ENCODE results near the gene SNRPA1.
A peak's percentile ranks its signal among the peaks of the same experiment; 100 is the strongest.
"Not testable (repeated sequence)": the region's sequence is repeated elsewhere in the genome, so short reads cannot be mapped to it uniquely, and the experiment has no call there.

The SNRPA1 gene

DNA sequence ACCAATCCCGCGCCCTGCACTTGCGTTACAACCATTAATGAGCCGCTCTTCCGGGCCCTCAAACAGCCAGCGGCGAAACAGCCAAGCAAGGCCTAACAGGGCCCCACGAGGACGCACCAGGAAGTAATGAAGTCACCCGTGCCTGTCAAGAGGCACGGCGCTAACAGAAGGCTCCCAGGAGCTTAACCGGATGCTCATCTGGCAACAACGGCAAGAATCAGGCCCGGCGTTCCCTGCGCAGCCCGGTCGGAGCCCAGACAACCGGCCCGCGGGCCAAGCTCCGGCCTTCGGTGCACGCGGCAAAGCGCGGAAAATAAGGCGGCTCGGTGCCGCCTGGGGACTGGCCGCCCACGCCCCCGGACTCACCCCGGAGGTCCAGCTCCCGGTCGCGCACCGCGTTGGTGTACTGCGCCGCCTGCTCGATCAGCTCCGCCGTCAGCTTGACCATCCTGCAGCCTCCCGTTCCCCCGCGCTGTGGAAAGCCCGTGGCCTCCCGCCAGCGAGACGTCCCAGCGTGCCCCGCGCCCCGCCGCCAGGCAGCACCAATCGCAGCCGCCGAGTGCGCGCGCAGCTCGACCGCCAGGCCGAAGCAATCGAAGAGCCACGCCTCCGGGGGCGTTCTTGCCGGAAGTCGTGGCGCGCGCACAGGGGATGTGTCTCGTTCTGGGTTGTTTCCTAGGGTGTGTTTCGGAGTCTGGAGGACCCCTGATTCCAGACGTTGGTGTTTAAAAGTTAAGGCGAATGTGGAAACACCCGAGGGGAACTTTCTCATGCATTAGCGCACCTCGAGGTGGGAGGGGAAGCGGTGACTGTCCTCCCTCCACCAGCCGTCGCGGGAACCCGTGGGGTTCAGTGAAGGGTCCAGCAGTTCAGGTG, at the start of gene SNRPA1:
SNRPA1 (minus strand) TSS at position 518 of the 876 bp plus-strand sequence; CDS start at position 448, 70 bp downstream.
- peak; percentile 99 for DNase-seq (ENCODE audit: low spot score)

DNA sequence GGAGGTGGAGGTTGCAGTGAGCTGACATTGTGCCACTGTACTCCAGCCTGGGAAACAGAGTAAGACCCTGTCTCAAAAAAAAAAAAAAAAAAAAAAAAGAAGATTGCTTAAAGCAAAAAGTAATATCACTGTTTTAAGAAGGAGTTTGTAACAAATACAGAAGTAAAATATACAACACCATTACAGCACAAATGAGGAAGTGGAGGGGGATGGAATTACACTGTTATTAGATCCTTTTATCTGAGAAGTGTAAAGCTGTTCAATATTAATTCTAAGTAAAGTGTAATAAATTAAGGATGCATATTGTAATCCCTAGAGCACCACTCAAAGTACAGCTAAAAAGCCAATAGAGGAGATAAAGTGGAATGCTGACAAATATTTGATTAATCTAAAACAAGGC, 47.0 kb upstream of the SNRPA1 start:
- DNase-seq (ENCODE audit: low spot score), result no peak

DNA sequence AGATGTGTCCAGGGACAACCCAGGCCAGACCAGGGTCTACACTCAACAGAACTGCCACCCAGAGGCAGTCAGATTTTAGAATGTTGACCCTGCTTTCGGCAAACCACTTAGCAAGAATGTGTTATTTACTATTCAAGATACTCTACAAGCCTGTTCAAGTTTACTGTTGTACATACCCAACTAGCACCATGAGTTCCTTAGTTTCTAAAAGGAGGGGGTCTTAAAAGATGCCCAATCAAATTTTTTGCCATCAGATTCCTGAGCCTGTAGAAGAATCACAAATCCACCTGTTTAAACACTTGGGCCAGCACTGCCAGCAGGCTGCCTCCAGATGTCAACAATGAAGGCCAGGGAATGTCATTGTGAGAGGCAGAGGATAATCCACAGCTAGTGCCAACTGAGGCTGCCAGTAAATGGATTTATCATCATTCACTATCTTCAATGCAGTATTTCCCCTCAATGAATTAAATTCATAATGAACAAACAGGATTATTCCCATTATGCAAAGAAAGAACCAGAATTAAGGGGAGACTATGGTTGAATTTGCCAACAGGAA, 43.5 kb upstream of the SNRPA1 start:
- DNase-seq (ENCODE audit: low spot score), result no peak

DNA sequence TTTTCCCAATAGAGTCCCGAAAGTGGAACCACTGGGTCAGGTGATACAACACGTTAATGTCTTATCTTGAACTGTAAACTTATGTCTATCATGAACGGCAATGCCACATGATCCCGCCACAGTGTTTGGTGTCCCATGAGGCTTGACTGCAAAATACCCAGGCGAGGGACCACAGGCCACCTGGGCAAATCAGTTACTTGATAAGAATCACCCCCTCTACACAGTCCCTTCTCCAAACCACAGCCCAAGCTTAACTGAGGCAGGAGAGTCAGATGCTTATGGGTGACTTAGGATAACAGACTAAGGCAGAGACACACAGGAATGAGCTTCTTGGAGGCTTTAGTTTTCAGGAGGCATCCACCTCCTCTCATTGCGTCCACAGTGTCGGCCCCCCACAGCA, 42.9 kb upstream of the SNRPA1 start:
- DNase-seq (ENCODE audit: low spot score), result no peak

DNA sequence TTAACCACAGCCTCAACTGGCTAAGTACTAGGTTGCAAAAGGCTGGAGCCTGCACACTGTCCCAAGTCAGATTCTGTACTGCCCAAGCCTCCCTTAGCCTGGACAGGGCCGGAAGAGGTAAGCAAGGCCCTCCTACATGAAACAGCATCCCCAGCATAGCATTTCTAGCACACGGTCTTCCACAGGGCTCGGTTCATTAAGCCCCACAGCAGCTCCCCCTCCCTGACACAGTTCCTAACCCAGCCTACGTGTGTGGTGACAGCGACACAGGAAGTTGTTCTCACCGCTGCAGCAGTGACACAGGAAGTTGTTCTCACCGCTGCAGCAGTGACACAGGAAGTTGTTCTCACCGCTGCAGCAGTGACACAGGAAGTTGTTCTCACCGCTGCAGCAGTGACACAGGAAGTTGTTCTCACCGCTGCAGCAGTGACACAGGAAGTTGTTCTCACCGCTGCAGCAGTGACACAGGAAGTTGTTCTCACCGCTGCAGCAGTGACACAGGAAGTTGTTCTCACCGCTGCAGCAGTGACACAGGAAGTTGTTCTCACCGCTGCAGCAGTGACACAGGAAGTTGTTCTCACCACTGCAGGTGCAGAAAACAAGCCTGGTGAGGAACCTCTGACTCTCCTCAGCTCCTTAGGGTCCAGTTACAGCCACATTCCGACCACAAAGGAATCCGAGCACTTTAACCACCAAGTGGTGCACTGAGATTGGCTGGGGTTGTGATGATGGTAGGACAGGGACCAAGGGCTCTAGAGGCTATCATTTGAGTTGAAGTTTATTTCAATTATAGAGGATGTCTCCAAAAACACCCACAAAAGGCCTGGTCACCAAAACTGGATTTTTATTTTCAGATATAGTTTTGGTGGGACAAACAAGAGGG, 39.1 kb upstream of the SNRPA1 start:
- DNase-seq (ENCODE audit: low spot score), result not testable (repeated sequence)

DNA sequence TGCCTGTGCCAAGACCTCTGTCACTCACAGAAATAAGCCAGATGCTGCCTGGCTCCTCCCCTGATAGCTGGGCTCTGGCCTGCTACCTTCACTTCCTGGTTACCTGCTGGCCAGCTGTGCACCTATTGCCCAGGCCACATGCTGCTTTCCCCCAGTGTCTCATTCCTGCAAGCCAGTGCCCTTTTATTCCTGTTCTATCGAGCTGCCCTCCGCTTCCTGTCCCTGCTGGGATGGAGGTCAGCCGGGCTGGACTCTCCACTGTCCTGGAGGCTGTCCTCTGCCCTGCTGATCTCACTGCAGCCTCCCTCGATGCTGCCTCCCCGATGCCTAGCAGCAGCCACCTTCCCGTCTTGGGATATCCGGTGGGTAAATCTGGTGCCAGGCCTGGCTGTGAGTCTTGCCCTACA, 37.0 kb upstream of the SNRPA1 start:
- no peak for DNase-seq (ENCODE audit: low spot score)

DNA sequence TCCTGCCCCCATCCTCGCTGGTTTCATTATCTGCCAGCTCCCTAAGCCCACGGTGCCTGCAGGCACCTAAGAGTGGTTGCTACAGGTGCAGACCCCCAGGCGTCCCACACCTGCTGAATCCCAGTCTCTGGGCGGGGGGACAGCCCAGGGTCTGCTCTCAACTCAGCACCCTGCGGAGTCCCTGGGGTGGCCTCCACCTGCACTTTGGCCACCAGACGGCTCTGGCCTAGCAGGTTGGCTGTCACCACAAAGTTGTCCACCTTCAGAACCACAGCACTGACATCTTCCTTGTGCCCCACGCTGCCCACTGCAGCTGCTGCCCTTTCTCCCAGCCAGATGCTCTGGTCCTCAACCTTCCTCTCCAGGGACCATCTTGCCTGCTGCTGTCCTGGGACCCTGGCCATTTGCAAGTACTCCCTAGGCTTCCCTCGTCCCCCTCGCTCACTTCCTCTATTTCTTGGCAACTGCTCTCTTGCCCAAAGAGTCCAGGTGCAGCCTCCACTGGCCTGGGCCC, 34.9 kb upstream of the SNRPA1 start:
- DNase-seq (ENCODE audit: low spot score), result no peak

DNA sequence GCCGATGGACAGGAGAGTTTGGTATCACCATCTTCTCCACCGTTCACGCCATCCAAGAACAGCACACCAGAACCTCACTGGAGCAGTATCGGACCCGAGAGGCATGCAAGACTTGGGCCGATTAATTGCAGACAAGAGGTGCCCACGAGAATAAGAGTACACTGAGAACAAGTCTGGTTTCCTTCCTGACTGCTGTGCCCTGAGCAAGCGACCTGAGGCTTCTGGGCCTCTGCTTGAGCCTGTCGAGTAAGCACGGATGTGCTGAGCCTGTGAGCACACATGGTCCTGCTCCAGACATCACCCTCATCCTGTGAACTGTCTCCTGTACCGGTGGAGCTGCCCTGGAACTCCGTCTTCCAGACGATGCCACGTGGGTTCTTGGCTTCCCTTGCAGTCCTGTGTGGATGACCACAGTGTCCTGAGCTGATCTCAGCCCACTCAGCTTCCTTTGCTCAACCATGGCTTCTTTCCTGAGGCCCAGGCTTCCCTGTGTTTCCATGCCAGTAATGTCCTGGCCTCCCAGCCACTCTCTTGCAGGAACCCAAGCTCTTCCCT, 34.3 kb upstream of the SNRPA1 start:
- no peak for DNase-seq (ENCODE audit: low spot score)

DNA sequence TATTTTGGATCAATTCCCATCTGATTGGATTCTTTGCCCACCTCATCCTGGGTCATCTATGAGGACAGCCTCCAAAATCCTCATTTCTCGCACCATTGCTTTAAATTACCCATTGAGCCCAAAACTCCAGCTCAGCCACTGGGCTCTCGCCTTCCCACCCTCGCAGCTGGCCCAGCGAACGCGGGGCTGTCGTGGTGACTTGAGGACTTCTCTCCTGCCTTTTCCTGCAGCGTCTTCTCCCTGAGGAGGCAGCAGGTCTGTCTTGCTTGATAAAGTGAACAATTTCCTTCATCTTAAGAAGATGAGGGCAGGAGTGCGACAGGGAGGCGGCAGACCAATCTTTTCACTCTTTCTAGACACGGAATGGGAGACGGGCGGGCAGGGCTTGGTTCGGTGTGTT, 33.0 kb upstream of the SNRPA1 start:
- DNase-seq (ENCODE audit: low spot score), result no peak

DNA sequence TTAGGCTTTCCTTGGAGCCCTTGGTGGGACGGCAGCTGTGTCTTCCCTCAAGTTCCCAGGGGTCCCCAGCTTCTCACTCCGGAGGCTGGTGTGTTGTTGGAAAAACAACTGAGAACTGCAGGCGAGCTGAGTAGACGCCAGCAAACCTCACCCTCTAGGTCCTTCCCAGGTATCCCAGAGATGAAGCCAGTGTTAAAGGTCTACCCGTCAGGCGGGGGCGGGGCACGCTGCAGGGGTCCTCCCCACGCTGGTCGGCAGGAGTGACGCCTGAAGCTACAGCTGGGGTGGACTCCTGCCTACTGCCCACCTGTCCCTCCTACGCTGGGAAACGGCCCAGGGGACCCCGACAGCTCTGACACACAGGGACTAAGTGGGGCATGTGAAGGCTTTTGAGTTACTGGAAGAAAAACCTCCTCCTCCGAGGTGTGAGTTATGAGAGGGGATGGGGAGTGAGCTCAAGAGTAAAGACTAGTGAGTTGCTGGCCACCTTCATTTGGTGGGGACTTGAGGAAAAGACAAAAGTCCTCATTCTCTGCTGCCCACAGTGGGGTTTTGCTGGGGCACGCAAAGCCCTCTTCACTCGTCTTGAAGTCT, 32.2 kb upstream of the SNRPA1 start:
- no peak for DNase-seq (ENCODE audit: low spot score)

DNA sequence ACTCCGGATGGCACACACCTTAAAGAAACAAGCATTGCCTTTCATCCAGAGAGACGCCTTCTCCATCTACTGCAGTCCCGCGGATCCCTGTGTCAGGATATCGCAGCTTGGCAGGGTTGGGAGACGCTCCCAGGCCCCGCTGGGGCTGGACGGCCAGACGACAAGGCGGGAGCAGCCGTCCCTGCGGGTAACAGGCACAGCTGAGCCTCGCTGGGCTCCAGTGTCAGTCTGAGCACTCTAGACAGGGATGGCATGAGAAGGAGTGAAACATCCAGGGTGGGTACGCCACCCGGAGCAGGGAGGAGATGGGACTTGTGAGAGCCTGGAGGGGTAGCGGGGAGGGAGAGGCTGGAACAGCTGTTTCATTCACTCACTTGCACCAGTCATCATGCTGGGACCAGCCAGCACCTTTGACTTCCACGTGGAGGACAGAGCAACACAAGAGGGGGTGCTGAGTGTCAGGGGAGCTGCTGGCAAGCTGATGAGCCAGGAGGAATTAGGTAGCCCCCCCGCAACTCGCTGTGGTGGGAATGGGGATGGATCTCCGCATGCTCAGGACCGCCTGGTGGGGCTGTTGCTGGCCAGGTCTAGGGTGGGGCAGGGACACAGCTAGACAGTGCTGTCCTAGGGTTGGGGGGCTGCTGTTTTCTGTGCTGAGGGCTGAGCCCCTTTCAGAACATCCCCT, 31.6 kb upstream of the SNRPA1 start:
- DNase-seq (ENCODE audit: low spot score), result no peak

DNA sequence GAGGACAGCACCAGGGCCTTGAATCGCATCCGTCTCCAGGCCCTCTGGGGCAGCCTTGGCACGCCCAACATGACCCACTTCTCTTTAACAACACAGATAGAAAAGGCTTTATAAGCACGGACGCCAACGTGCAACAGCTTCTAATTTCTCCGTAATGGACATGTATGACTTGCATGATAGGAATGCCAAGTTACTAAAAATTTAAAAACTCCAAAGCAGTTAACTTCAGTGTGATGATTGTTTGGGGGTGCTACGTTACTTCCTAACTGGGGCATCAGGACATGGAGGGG, 30.9 kb upstream of the SNRPA1 start:
- DNase-seq (ENCODE audit: low spot score), result no peak

DNA sequence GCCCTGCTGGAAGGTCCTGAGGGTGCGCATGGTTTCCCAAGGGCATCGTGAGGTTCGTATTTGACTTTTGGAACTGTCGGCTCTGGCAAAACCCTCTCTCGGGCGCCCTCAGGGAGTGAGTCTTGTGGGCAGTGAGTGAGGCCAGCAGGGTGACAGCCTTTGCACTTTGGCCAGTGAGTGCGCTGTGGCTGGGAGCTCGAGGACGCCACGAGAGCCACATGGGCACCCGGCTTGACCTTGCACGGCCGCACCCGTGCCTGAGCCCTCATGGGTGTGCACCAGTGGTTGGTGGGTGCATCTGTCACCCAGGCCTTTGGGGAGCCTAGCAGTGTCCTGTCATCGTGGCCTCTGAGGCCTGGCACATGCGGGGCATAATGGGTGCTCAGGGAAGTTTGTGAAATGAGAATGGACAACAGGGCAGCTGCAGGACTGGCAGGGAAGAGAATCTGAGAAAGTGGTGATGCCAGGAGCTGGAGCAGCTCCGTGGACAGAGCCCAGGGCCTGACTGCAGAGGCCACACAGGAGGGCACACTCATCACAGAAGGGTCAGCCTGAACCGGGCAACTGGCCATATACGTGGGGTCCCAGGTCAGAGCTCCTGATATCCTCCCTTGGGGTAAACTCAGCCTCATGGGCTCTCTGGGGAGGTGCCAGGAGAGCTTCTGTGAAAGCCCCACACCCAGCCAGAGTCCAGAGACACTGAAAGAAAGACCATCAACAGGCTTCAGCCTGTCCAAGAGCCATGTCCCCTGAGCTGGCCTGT, 30.4 kb upstream of the SNRPA1 start:
- no peak for DNase-seq (ENCODE audit: low spot score)

DNA sequence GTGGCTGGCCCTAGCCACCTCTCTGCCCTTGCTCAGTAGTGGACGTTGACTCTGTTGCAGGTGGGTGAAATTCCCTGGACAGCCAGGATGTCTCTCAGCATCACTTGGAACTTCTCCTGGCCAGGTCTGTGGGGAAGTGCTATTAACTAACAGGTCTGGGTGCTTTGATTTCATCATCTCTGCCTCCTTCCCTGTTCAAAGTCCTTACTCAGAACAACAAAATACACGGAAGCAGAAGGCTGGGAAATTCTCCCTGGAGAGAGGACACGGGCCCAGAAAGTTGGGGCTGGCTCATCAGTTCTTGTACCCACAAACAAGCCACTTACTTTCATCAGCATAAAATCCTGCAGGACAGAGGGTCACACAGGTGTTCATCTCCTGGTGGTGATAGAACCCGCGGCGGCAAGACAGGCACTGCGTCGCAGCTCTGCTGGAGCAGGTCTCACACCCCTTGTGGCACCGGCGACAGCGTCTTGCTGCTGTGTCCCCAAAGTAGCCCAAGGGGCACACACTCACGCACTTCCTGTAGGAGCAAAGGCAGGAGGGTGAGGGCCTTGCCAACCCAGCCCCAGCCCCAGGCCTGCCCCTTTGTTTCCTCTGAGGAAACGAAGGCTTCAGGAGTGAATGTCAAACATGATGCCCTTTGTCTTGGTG, 29.6 kb upstream of the SNRPA1 start:
- DNase-seq (ENCODE audit: low spot score), result no peak

DNA sequence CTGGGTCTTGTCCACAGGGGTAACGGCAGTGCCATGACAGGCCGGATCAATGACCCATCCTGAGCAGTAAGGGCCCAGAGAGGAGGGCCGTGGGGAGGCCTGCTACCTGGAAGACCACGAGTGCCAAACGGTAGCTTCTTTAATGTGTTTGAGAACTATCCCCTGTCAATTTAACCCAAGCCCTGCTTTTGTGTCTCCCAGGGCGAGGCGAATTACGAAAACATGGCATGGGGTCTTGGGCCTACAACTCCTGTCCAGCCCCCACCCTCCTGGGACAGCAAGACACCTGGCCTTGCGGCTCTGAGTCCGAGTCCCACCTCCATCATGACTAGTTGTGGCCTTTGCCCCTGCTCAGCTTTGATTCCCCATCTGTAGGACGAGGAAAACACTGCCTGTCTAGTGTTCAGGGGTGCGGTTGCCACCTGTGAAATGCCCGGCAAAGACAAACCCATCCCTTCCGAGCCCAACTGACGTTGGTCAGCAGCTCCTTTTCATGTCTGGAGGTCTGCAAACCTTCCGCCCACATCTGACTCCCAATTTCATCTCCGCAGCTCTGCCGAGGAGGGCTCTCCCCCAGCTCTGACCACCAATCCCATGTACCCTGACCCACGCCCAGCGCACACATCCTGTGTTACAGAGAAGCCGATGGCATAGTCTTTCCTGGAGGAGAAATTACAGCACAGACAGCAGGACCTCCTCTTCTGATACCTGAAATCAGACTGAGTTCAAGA, 28.9 kb upstream of the SNRPA1 start:
- DNase-seq (ENCODE audit: low spot score), result no peak

DNA sequence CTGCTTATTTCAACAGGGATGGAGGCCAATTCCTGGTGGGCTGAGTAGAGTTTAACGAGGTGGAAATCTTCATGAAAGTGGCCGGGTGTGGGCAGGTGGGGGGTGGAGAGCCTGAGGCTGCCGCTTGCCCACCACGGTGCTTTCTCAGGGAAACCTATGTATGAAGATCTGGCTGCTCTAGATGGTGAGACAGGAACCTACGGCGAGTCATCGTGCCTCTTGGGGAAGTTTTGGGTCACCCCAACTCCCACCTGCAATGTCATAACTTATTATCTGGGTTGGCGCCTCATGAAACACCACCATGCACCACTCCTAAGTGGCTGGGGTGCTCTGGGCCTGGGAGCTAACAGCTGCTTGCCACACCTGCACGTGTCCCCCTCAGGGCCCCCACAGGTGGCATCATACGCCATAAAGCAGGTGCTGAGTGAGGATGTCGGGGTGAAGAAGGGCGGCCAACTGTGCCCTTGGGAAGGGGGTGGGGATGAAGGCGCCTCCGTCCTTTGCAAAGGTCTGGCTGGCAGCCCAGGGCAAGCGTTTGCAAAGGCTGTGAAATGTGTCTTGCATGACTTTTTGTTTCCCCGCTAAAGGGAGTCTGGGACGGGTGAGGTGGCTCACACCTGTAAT, 27.9 kb upstream of the SNRPA1 start:
- no peak for DNase-seq (ENCODE audit: low spot score)

DNA sequence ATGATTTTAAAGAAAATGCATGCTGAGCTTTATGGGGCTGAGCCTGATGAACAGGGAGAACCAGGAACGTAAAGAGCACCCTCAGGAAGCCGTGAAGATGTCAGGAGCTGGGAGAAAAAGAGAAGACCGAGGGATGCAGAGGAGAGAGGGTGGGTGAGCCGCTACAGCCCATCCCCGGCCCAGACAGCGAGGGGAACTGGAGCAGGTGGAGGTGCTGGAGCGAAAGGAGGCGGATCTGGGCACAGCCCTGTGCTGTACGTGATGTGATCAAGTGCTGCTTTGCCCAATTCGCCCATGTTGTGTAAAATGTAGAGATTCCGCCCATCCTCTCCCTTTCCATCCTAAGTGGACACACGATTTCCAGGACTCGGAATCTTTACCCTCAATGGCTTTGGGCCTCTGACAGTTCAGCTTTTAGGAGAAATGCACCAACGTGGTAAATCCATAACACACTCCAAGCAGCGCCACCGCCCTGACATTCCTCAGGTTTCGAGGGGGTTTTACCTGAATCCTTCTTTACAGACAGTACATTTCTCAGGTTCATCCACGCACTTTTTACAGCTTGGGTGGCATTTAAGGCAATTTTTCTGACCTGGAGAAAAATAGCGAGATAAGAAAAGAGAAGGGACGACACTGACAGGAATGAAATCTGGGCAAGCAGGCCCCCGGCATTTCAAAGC, 27.1 kb upstream of the SNRPA1 start:
- no peak for DNase-seq (ENCODE audit: low spot score)

DNA sequence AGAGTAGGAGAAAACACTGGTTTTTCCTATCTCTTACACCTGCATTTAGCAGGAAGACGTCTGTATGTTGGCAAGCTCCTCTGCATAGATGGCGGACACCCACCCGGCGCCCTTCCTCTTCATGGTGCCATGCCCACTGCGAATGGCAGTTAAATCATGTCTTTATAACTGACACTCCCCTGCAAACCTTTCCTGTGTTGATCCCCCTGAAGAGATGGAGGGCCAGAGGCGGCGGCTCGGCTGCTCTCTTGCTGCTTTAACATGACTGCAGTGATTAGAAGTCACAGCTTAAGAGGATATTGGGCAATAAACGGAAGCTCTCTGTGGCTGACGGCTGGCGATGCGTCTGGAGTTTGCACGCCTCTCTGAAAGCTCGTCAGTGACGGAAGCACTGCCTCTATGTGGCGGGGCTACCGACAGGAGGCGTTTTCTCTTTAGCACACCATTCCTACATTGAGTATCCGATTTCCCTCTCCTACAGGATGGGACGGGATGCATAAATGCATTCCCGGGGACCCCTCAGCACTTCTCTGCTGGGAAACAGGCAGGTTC, 25.5 kb upstream of the SNRPA1 start:
- peak; percentile 60 for DNase-seq (ENCODE audit: low spot score)

Measured in AG08396 (cell line).